Measurements from ENCODE around the gene COL18A1.

COL18A1 gene

GRCh38 chr21:45511661-45512431 is 106.9 kb downstream of the COL18A1 start:
- H3K9ac ChIP-seq (ENCODE audit: low read length): no peak overlapping the region
- H3K9me3 ChIP-seq (ENCODE audit: control insufficient read depth, low read length): no peaks in the 10 kb centered on the region
- no peaks in the 10 kb centered on the region for H3K27me3 ChIP-seq (replicated peaks; ENCODE audit: control insufficient read depth, insufficient read depth, low read length)
- no peak for DNase-seq (ENCODE audit: low read depth)
- H3K36me3 ChIP-seq (ENCODE audit: control insufficient read depth, insufficient read depth, low read length, severe bottlenecking): peaks cover 18% of the 10 kb centered on the region
- no peaks in the 10 kb centered on the region for H3K4me1 ChIP-seq (ENCODE audit: control insufficient read depth, insufficient read depth, low read length)
- no peak overlapping the region for H3K4me3 ChIP-seq (ENCODE audit: low read length)

GRCh38 chr21:45512626-45513002 is 107.6 kb downstream of the COL18A1 start:
- Histone ChIP-seq H3K27me3 (replicated peaks; ENCODE audit: control insufficient read depth, insufficient read depth, low read length) (no peaks in the 10 kb centered on the region), H3K4me1 (ENCODE audit: control insufficient read depth, insufficient read depth, low read length) (no peaks in the 10 kb centered on the region), H3K4me3 (ENCODE audit: low read length) (no peak overlapping the region), H3K9me3 (ENCODE audit: control insufficient read depth, low read length) (no peaks in the 10 kb centered on the region), H3K36me3 (ENCODE audit: control insufficient read depth, insufficient read depth, low read length, severe bottlenecking) (peaks cover 18% of the 10 kb centered on the region), H3K9ac (ENCODE audit: low read length) (no peak overlapping the region)
- no peak for DNase-seq (ENCODE audit: low read depth)

- no peak for DNase-seq (ENCODE audit: low read depth)
- Histone ChIP-seq H3K4me3 (ENCODE audit: low read length) (no peak overlapping the region), H3K27me3 (replicated peaks; ENCODE audit: control insufficient read depth, insufficient read depth, low read length) (no peaks in the 10 kb centered on the region), H3K4me1 (ENCODE audit: control insufficient read depth, insufficient read depth, low read length) (no peaks in the 10 kb centered on the region), H3K36me3 (ENCODE audit: control insufficient read depth, insufficient read depth, low read length, severe bottlenecking) (peaks cover 18% of the 10 kb centered on the region), H3K9me3 (ENCODE audit: control insufficient read depth, low read length) (peaks cover 2% of the 10 kb centered on the region), H3K9ac (ENCODE audit: low read length) (no peak overlapping the region)
These were observed 108.2 kb downstream of the COL18A1 start for GRCh38 chr21:45513003-45513717.

- Histone ChIP-seq H3K4me1 (ENCODE audit: control insufficient read depth, insufficient read depth, low read length) (no peaks in the 10 kb centered on the region), H3K9ac (ENCODE audit: low read length) (no peak overlapping the region), H3K4me3 (ENCODE audit: low read length) (no peak overlapping the region), H3K36me3 (ENCODE audit: control insufficient read depth, insufficient read depth, low read length, severe bottlenecking) (peaks cover 21% of the 10 kb centered on the region), H3K9me3 (ENCODE audit: control insufficient read depth, low read length) (peaks cover 9% of the 10 kb centered on the region), H3K27me3 (replicated peaks; ENCODE audit: control insufficient read depth, insufficient read depth, low read length) (no peaks in the 10 kb centered on the region)
- DNase-seq (ENCODE audit: low read depth): no peak
These were observed 108.9 kb downstream of the COL18A1 start for GRCh38 chr21:45513741-45514310.

- H3K36me3 ChIP-seq (ENCODE audit: control insufficient read depth, insufficient read depth, low read length, severe bottlenecking): peaks cover 22% of the 10 kb centered on the region
- no peaks in the 10 kb centered on the region for H3K4me1 ChIP-seq (ENCODE audit: control insufficient read depth, insufficient read depth, low read length)
- no peak overlapping the region for H3K4me3 ChIP-seq (ENCODE audit: low read length)
- H3K27me3 ChIP-seq (replicated peaks; ENCODE audit: control insufficient read depth, insufficient read depth, low read length): no peaks in the 10 kb centered on the region
- H3K9ac ChIP-seq (ENCODE audit: low read length): no peak overlapping the region
- peaks cover 15% of the 10 kb centered on the region for H3K9me3 ChIP-seq (ENCODE audit: control insufficient read depth, low read length)
- DNase-seq (ENCODE audit: low read depth): no peak
These were observed 109.5 kb downstream of the COL18A1 start for GRCh38 chr21:45514311-45515021.

GRCh38 chr21:45515241-45516061 is 110.5 kb downstream of the COL18A1 start:
- DNase-seq (ENCODE audit: low read depth): no peak
- Histone ChIP-seq H3K9me3 (ENCODE audit: control insufficient read depth, low read length) (peaks cover 25% of the 10 kb centered on the region), H3K4me1 (ENCODE audit: control insufficient read depth, insufficient read depth, low read length) (no peaks in the 10 kb centered on the region), H3K4me3 (ENCODE audit: low read length) (no peak overlapping the region), H3K36me3 (ENCODE audit: control insufficient read depth, insufficient read depth, low read length, severe bottlenecking) (peaks cover 26% of the 10 kb centered on the region), H3K27me3 (replicated peaks; ENCODE audit: control insufficient read depth, insufficient read depth, low read length) (no peaks in the 10 kb centered on the region), H3K9ac (ENCODE audit: low read length) (no peak overlapping the region)

- no peak overlapping the region for H3K4me3 ChIP-seq (ENCODE audit: low read length)
- no peaks in the 10 kb centered on the region for H3K4me1 ChIP-seq (ENCODE audit: control insufficient read depth, insufficient read depth, low read length)
- H3K27me3 ChIP-seq (replicated peaks; ENCODE audit: control insufficient read depth, insufficient read depth, low read length): no peaks in the 10 kb centered on the region
- peaks cover 27% of the 10 kb centered on the region for H3K36me3 ChIP-seq (ENCODE audit: control insufficient read depth, insufficient read depth, low read length, severe bottlenecking)
- DNase-seq (ENCODE audit: low read depth): no peak
- no peak overlapping the region for H3K9ac ChIP-seq (ENCODE audit: low read length)
- H3K9me3 ChIP-seq (ENCODE audit: control insufficient read depth, low read length): peaks cover 30% of the 10 kb centered on the region
These were observed 111.2 kb downstream of the COL18A1 start for GRCh38 chr21:45516071-45516670.

GRCh38 chr21:45516671-45517151 is 111.7 kb downstream of the COL18A1 start:
- DNase-seq (ENCODE audit: low read depth): no peak

GRCh38 chr21:45517249-45518065 is 112.5 kb downstream of the COL18A1 start:
- Histone ChIP-seq H3K4me3 (ENCODE audit: low read length) (no peak overlapping the region), H3K36me3 (ENCODE audit: control insufficient read depth, insufficient read depth, low read length, severe bottlenecking) (peaks cover 22% of the 10 kb centered on the region), H3K9me3 (ENCODE audit: control insufficient read depth, low read length) (peaks cover 35% of the 10 kb centered on the region), H3K4me1 (ENCODE audit: control insufficient read depth, insufficient read depth, low read length) (no peaks in the 10 kb centered on the region), H3K27me3 (replicated peaks; ENCODE audit: control insufficient read depth, insufficient read depth, low read length) (no peaks in the 10 kb centered on the region), H3K9ac (ENCODE audit: low read length) (no peak overlapping the region)
- DNase-seq (ENCODE audit: low read depth): no peak

More at GRCh38 chr21:45516671-45517151, 111.7 kb downstream of the COL18A1 start:
- peaks cover 35% of the 10 kb centered on the region for H3K9me3 ChIP-seq (ENCODE audit: control insufficient read depth, low read length)
- H3K36me3 ChIP-seq (ENCODE audit: control insufficient read depth, insufficient read depth, low read length, severe bottlenecking): peaks cover 27% of the 10 kb centered on the region
- no peaks in the 10 kb centered on the region for H3K4me1 ChIP-seq (ENCODE audit: control insufficient read depth, insufficient read depth, low read length)
- no peak overlapping the region for H3K9ac ChIP-seq (ENCODE audit: low read length)
- no peak overlapping the region for H3K4me3 ChIP-seq (ENCODE audit: low read length)
- no peaks in the 10 kb centered on the region for H3K27me3 ChIP-seq (replicated peaks; ENCODE audit: control insufficient read depth, insufficient read depth, low read length)

All from adipocyte (in vitro differentiated cells).